Endometrial microvascular endothelial cells (primary cell): ENCODE data around the gene DRC3. TPM values are rescaled to one million over a fixed set of nuclear protein-coding genes. Genes with fewer than 3 reads are reported as not detected.

Experiments
- in situ Hi-C: cut with HindIII; loops from 2 replicates; pipeline ENCODE4 v1.10.0; 2017; ENCODE audit warnings: low sequenced_read_pairs, low pct_unique_long_range_greater_than_20kb; ENCODE audit errors: inconsistent ontology term
- total RNA-seq: library from RNA; depleted of rRNA; stranded (reverse); fragments of >200 nt; gene quantifications from one replicate; pipeline ENCODE4 v1.2.3, GENCODE V29; 2015; ENCODE audit errors: inconsistent ontology term

The DRC3 gene
- 6.5 TPM for total RNA-seq

GRCh38 chr17:17972126-17972951, at the start of gene DRC3, which contains the start of gene TOM1L2:
Gene DRC3 (plus strand): TSS chr17:17972862. CDS start chr17:17977599, 4,737 bp downstream.
Gene TOM1L2 (minus strand): TSS chr17:17972400. CDS start chr17:17972313, 87 bp downstream.
- in situ Hi-C loops = no loop called here

GRCh38 chr17:17924131-17924856, 48.4 kb upstream of the DRC3 start:
- in situ Hi-C loops = no loop called here

- in situ Hi-C loops = no loop called here
Measured at GRCh38 chr17:17924857-17925250, 47.8 kb upstream of the DRC3 start.

GRCh38 chr17:17926036-17926435, 46.6 kb upstream of the DRC3 start:
- in situ Hi-C loops = no loop called here

- in situ Hi-C loops = no loop called here
Measured at GRCh38 chr17:17926840-17927449, 45.7 kb upstream of the DRC3 start.

GRCh38 chr17:17928398-17929287, 44.0 kb upstream of the DRC3 start:
- in situ Hi-C loops = no loop called here

GRCh38 chr17:17929655-17930380, 42.8 kb upstream of the DRC3 start:
- in situ Hi-C loops = no loop called here

GRCh38 chr17:17930674-17931073, 42.0 kb upstream of the DRC3 start:
- in situ Hi-C loops = no loop called here

GRCh38 chr17:17931159-17931558, 41.5 kb upstream of the DRC3 start:
- in situ Hi-C loops = no loop called here

- in situ Hi-C loops = no loop called here
Measured at GRCh38 chr17:17933775-17934174, 38.9 kb upstream of the DRC3 start.

- in situ Hi-C loops = no loop called here
Measured at GRCh38 chr17:17934214-17934613, 38.4 kb upstream of the DRC3 start.

GRCh38 chr17:17934806-17935205, 37.9 kb upstream of the DRC3 start:
- in situ Hi-C loops = no loop called here

GRCh38 chr17:17935321-17936271, 37.1 kb upstream of the DRC3 start:
- in situ Hi-C loops = no loop called here

- in situ Hi-C loops = no loop called here
Measured at GRCh38 chr17:17937201-17937853, 35.3 kb upstream of the DRC3 start.

- in situ Hi-C loops = no loop called here
Measured at GRCh38 chr17:17937958-17938357, 34.7 kb upstream of the DRC3 start.

- in situ Hi-C loops = no loop called here
Measured at GRCh38 chr17:17938388-17939107, 34.1 kb upstream of the DRC3 start.
